Epidermal melanocyte (primary cell): ENCODE measurements around the gene ADAMTS13.
A peak's percentile ranks its signal among the peaks of the same experiment; 100 is the strongest.

Experiments
- DNase-seq: peaks from one replicate; pipeline ENCODE4 v3.0.0; 2011; ENCODE audit warnings: low spot score; ENCODE audit not compliant: insufficient read length

Gene ADAMTS13

GRCh38 chr9:133453651-133454050, 31.5 kb downstream of the ADAMTS13 start:
- no peak for DNase-seq

GRCh38 chr9:133454325-133454724, 32.2 kb downstream of the ADAMTS13 start:
- DNase-seq: no peak

- DNase-seq: no peak
Observed at GRCh38 chr9:133454943-133455673, 32.9 kb downstream of the ADAMTS13 start.

- DNase-seq: no peak
Observed at GRCh38 chr9:133455936-133456335, 33.8 kb downstream of the ADAMTS13 start.

GRCh38 chr9:133456409-133456808, 34.2 kb downstream of the ADAMTS13 start:
- DNase-seq: no peak

GRCh38 chr9:133457233-133457632, 35.1 kb downstream of the ADAMTS13 start:
- no peak for DNase-seq

GRCh38 chr9:133457748-133458147, 35.6 kb downstream of the ADAMTS13 start:
- no peak for DNase-seq

GRCh38 chr9:133458643-133459312, 36.6 kb downstream of the ADAMTS13 start:
- DNase-seq: no peak

GRCh38 chr9:133459476-133460404, 37.6 kb downstream of the ADAMTS13 start, which contains the start of gene CACFD1:
Gene CACFD1, plus strand, starts transcription at chr9:133459978. Its CDS starts 89 bp downstream, at chr9:133460067.
- peak; percentile 98 for DNase-seq

- peak; percentile 71 for DNase-seq
Observed at GRCh38 chr9:133460405-133461175, 38.4 kb downstream of the ADAMTS13 start.

- no peak for DNase-seq
Observed at GRCh38 chr9:133461975-133462374, 39.8 kb downstream of the ADAMTS13 start.

- no peak for DNase-seq
Observed at GRCh38 chr9:133463234-133463863, 41.2 kb downstream of the ADAMTS13 start.

- no peak for DNase-seq
Observed at GRCh38 chr9:133463864-133464615, 41.9 kb downstream of the ADAMTS13 start.

GRCh38 chr9:133464638-133465037, 42.5 kb downstream of the ADAMTS13 start:
- DNase-seq: no peak

GRCh38 chr9:133465984-133466383, 43.8 kb downstream of the ADAMTS13 start:
- DNase-seq: no peak

- DNase-seq: no peak
Observed at GRCh38 chr9:133467101-133467500, 44.9 kb downstream of the ADAMTS13 start.

GRCh38 chr9:133468374-133468773, 46.2 kb downstream of the ADAMTS13 start:
- no peak for DNase-seq

GRCh38 chr9:133468777-133469421, 46.7 kb downstream of the ADAMTS13 start:
- DNase-seq: no peak

- DNase-seq: no peak
Observed at GRCh38 chr9:133470427-133470924, 48.3 kb downstream of the ADAMTS13 start.
